ENCODE measurements around the gene NOX1. TPM values are rescaled to one million over a fixed set of nuclear protein-coding genes. Genes with fewer than 3 reads are reported as not detected.
"Not testable (repeated sequence)": the region's sequence is repeated elsewhere in the genome, so short reads cannot be mapped to it uniquely, and the experiment has no call there.

The NOX1 gene
- total and polyA plus RNA-seq, 11 donors: 0.57 TPM; not detected in 10

GRCh38 chrX:100812216-100813158 is 61.7 kb downstream of the NOX1 start:
- WGBS, 4 donors: 31 to 44% (median 41%) methylated on average over 12 of the region's 12 CpGs
- no peaks in the 10 kb centered on the region for H3K36me3 ChIP-seq
- H3K27ac ChIP-seq: no peak overlapping the region
- DNase-seq: no peak
- ATAC-seq: no peak
- H3K27me3 ChIP-seq: peaks cover 0 to 37% (median 0%) of the 10 kb centered on the region in 9 donors
- intact Hi-C loops (cut with DNase I): no loop called here
- H3K9me3 ChIP-seq: no peaks in the 10 kb centered on the region
- TF ChIP-seq CTCF (IDR thresholded peaks at IDR 0.05): no peak
- TF ChIP-seq POLR2A (IDR thresholded peaks at IDR 0.05): no peak
- H3K4me1 ChIP-seq: no peaks in the 10 kb centered on the region
- H3K4me3 ChIP-seq: no peak overlapping the region

GRCh38 chrX:100808265-100808664 is 65.9 kb downstream of the NOX1 start:
- H3K36me3 ChIP-seq; H3K27ac ChIP-seq; DNase-seq; H3K4me1 ChIP-seq; H3K4me3 ChIP-seq; intact Hi-C loops (cut with DNase I); ATAC-seq: not testable (repeated sequence)
- WGBS, 4 donors: 81 to 94% (median 89%) methylated on average over 7 of the region's 7 CpGs
- H3K27me3 ChIP-seq: peaks cover 0 to 18% (median 0%) of the 10 kb centered on the region in 9 donors
- H3K9me3 ChIP-seq: peaks cover 0 to 24% (median 0%) of the 10 kb centered on the region in 12 donors

- Histone ChIP-seq H3K9me3 (peaks cover 0 to 24% (median 0%) of the 10 kb centered on the region in 12 donors), H3K27me3 (no peaks in the 10 kb centered on the region), H3K36me3 (no peaks in the 10 kb centered on the region), H3K27ac (no peak overlapping the region), H3K4me1 (no peaks in the 10 kb centered on the region), H3K4me3 (no peak overlapping the region)
- ATAC-seq (no peak), DNase-seq (no peak)
- WGBS, 4 donors: 52 to 67% (median 64%) methylated on average over 1 of the region's 1 CpG
- intact Hi-C loops (cut with DNase I): no loop called here
- no peak for TF ChIP-seq CTCF (IDR thresholded peaks at IDR 0.05)
- TF ChIP-seq POLR2A (IDR thresholded peaks at IDR 0.05): no peak
Observed at GRCh38 chrX:100804780-100805179, 69.4 kb downstream of the NOX1 start.

GRCh38 chrX:100802843-100803242 is 71.3 kb downstream of the NOX1 start:
- WGBS, 4 donors: 75 to 92% (median 83%) methylated on average over 3 of the region's 3 CpGs
- ATAC-seq (no peak), DNase-seq (no peak)
- no peaks in the 10 kb centered on the region for H3K36me3 ChIP-seq
- TF ChIP-seq CTCF (IDR thresholded peaks at IDR 0.05): no peak
- TF ChIP-seq POLR2A (IDR thresholded peaks at IDR 0.05): no peak
- intact Hi-C loops (cut with DNase I): no loop called here
- H3K27me3 ChIP-seq: no peaks in the 10 kb centered on the region
- no peaks in the 10 kb centered on the region for H3K4me1 ChIP-seq
- no peak overlapping the region for H3K4me3 ChIP-seq
- H3K27ac ChIP-seq: no peak overlapping the region
- peaks cover 0 to 24% (median 0%) of the 10 kb centered on the region in 12 donors for H3K9me3 ChIP-seq
